Head of caudate nucleus (tissue), 42 donors: Measurements from ENCODE around the gene IRGQ.
"Not testable (repeated sequence)": the region's sequence is repeated elsewhere in the genome, so short reads cannot be mapped to it uniquely, and the experiment has no call there.

ENCODE experiments used
- DNase-seq, 42 donors: peaks; one replicate each; pipeline versions ENCODE4 v3.0.0 to v3.0.0-alpha.2; 2020 to 2021; ENCODE audit warnings: mixed read lengths in 7 of 42
- intact Hi-C: fragments of 100-400 bp; cut with DNase I; formaldehyde crosslinking; loops from one replicate; pipeline ENCODE4 v1.15.0; 2022

IRGQ gene

GRCh38 chr19:43595999-43596841 is at the start of gene IRGQ, which contains the start of gene ZNF576:
Gene IRGQ, minus strand, starts transcription at chr19:43596134. Its CDS starts 796 bp downstream, at chr19:43595338.
Gene ZNF576, plus strand, starts transcription at chr19:43596595. Its CDS starts 514 bp downstream, at chr19:43597109.
- DNase-seq = peak; percentile 95 to 100 (median 99)
- intact Hi-C loops = loop anchor here (1.0 to 10.0 kb wide), 3 partner anchors 21 to 61 kb away; partner anchors contain the start of genes PINLYP, XRCC1 and ZNF575

- intact Hi-C loops = no loop called here
- DNase-seq = no peak
Measured at GRCh38 chr19:43644181-43644580, 48.2 kb upstream of the IRGQ start.

DNA sequence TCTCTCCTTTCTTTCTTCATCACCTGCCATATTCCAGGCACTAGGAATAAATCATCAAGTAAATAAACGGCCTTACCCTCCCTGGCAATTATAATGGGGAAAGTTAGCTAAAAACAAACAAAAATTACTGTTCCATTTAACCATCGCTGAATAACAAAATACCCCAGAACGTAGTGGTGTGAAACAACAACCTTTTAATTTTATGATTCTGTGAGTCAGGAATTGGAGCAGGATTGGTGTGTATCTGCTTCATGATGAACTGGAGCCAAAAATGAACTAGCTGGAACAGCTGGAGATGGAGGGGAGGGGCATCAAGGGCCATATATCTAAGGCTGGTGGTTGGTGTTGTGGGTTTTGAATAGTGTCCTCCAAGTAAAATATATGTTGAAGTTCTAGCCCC is 47.4 kb upstream of the IRGQ start:
- intact Hi-C loops = no loop called here

GRCh38 chr19:43642531-43642930 is 46.6 kb upstream of the IRGQ start:
- no peak for DNase-seq
- intact Hi-C loops = no loop called here

More for the DNA sequence above, 47.4 kb upstream of the IRGQ start:
- DNase-seq = no peak

DNA sequence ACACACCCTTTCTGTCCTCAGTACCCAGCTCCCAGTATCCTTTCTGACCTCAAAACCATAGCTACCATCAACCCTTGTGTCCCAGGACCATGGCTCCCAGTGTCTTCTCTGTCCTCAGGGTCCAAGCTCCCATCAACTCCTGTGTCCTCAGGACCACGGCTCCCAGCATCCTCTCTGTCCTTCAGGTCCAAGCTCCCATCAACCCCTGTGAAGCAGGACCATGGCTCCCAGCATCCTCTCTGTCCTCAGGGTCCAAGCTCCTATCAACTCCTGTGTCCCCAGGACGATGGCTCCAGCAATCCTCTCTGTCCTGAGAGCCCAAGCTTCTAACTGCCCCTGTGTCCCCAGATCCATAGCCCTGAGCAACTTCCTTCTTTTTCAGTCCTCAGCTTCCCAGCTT is 45.4 kb upstream of the IRGQ start:
- no peak for DNase-seq
- intact Hi-C loops = no loop called here

GRCh38 chr19:43640424-43640757 is 44.5 kb upstream of the IRGQ start:
- intact Hi-C loops = no loop called here
- no peak for DNase-seq

GRCh38 chr19:43639519-43640423 is 43.8 kb upstream of the IRGQ start, which contains the start of gene CADM4:
Gene CADM4, minus strand, starts transcription at chr19:43639850. Its CDS starts 60 bp downstream, at chr19:43639790.
- DNase-seq = peak in 40 of 42 donors; percentile 27 to 83 (median 68)

GRCh38 chr19:43638995-43639518 is 43.1 kb upstream of the IRGQ start:
- peak in 3 of 42 donors; percentile 13 to 29 (median 15) for DNase-seq
- intact Hi-C loops = no loop called here

More at GRCh38 chr19:43639519-43640423, 43.8 kb upstream of the IRGQ start, which contains the start of gene CADM4:
- intact Hi-C loops = no loop called here

- peak in 2 of 42 donors; percentile 12 to 14 for DNase-seq
- intact Hi-C loops = no loop called here
Measured at GRCh38 chr19:43638214-43638994, 42.5 kb upstream of the IRGQ start.

DNA sequence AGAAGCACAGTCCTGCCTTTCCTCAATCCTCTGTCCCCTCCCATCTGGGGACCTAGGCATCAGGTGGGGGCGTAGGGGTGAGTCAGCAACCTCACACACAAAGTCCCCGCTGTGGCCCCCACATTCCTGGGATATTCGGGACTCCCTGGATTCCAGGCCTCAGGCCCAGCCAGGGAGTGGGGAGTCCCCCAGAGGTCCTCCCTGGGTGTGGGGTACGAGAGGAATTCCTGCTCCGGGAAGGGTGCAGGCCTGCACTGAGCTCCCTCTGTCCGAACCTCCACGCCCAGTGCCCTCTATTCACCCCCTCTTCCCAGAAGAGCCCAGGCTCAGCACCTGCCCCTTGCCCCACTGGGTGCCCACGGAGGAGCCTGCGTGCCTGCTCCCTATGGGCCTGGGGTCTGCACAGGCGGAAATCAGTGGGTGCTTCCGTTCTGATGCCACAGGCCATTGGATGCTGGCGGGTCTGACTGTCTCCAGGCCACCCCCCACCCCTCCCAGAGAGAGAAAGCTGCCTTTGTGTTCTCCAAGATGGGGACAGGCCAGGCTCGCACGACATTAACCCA is 40.3 kb upstream of the IRGQ start:
- intact Hi-C loops = no loop called here
- DNase-seq = peak; percentile 33 to 87 (median 69)

- DNase-seq = peak in 1 of 42 donors; percentile 43
- intact Hi-C loops = not testable (repeated sequence)
Measured at GRCh38 chr19:43635561-43635940, 39.6 kb upstream of the IRGQ start.

- peak; percentile 54 to 90 (median 76) for DNase-seq
Measured at GRCh38 chr19:43634872-43635560, 39.1 kb upstream of the IRGQ start.

DNA sequence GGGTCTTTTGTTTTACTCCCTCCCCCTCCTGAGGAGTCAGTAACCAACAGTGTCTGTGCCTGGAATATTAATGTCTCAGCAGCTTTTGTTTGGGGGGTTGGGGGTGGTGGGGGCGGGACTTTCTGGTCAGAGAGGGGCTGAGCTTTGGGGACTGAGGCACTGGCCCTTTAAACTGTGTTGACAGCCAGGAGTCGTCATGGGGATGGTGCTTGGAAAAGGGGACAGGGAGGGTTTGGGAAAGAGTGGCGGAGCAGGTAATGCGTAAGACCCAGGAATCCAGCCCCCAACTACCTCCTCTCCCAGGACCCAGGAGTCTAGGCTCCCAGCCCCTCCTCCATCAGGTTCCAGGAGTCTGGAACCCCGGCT is 38.6 kb upstream of the IRGQ start:
- intact Hi-C loops = no loop called here

More at GRCh38 chr19:43634872-43635560, 39.1 kb upstream of the IRGQ start:
- intact Hi-C loops = no loop called here

GRCh38 chr19:43634068-43634467 is 38.1 kb upstream of the IRGQ start:
- no peak for DNase-seq
- intact Hi-C loops = no loop called here

More for the DNA sequence above, 38.6 kb upstream of the IRGQ start:
- peak in 35 of 42 donors; percentile 30 to 82 (median 54) for DNase-seq

GRCh38 chr19:43633520-43633919 is 37.6 kb upstream of the IRGQ start:
- no peak for DNase-seq
- intact Hi-C loops = no loop called here

GRCh38 chr19:43631491-43631890 is 35.6 kb upstream of the IRGQ start:
- intact Hi-C loops = no loop called here
- DNase-seq = no peak

DNA sequence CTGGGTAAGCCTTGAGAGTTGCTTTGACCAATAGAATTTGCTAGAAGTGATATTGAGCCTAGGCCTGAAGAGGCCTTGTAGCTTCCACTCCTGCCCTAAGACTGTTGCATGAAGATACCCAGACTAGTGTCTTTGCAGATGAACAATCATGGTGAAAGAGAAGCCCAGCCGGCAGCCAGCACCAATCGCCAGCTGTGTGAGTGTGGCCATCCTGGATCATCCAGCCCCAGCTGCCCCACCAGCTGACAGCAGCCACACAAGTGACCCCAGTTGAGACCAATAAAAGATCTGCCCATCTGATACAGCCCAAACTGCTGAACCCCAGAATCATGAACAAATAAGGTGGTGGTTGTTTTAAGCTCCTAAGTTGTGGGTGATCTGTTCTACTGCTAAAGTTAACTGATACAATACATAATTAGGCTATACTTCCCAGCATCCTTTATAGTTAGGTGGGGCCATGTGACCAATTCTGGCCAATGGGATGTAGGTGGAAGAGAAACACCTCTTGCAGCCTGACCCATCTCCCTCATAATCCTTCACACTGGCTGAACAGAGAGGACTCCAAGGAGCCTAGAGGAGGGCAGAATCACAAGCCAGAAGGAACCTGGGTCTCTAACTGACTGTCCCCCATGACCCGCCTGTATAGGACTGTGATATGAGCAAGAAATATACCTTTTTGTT is 32.9 kb upstream of the IRGQ start:
- intact Hi-C loops = no loop called here
- peak in 13 of 42 donors; percentile 26 to 69 (median 45) for DNase-seq
